Liver (tissue), 9 donors: ENCODE data around the gene DSE. TPM values are rescaled to one million over a fixed set of nuclear protein-coding genes. Genes with fewer than 3 reads are reported as not detected.

Experiments used
- DNase-seq: peaks from one replicate; pipeline ENCODE4 v3.0.0-alpha.2; 2017; ENCODE audit warnings: low spot score
- H3K27ac ChIP-seq, 2 donors: one replicate each; pipeline ENCODE4 v1.7.0; 2013; ENCODE audit warnings: inconsistent platforms in 2 of 2, low read length in 2 of 2, control low read depth in 1 of 2, low read depth in 1 of 2, mild to moderate bottlenecking in 1 of 2
- H3K27me3 ChIP-seq, 4 donors: one replicate each; pipeline versions ENCODE4 v1.6.1 to v1.7.0; 2013; ENCODE audit warnings: low read length in 3 of 4, inconsistent platforms in 1 of 4, mild to moderate bottlenecking in 1 of 4, moderate library complexity in 1 of 4; ENCODE audit not compliant: control insufficient read depth in 4 of 4, insufficient read depth in 4 of 4
- H3K36me3 ChIP-seq, 4 donors: one replicate each; pipeline versions ENCODE4 v1.6.1 to v1.7.0; 2013; ENCODE audit warnings: low read length in 3 of 4, mild to moderate bottlenecking in 3 of 4, low read depth in 1 of 4, moderate library complexity in 1 of 4; ENCODE audit not compliant: control insufficient read depth in 4 of 4, insufficient read depth in 3 of 4
- H3K4me1 ChIP-seq, 4 donors: one replicate each; pipeline versions ENCODE4 v1.6.1 to v1.7.0; 2013; ENCODE audit warnings: low read length in 3 of 4, mild to moderate bottlenecking in 3 of 4, moderate library complexity in 1 of 4; ENCODE audit not compliant: control insufficient read depth in 4 of 4, insufficient read depth in 4 of 4
- H3K4me3 ChIP-seq, 3 donors: one replicate each; pipeline versions ENCODE4 v1.6.1 to v1.7.0; 2013; ENCODE audit warnings: low read length in 3 of 3, control low read depth in 1 of 3, low read depth in 1 of 3, mild to moderate bottlenecking in 1 of 3
- H3K9ac ChIP-seq, 2 donors: one replicate each; pipeline ENCODE4 v1.7.0; 2013; ENCODE audit warnings: low read length in 2 of 2, mild to moderate bottlenecking in 2 of 2, moderate library complexity in 2 of 2, control low read depth in 1 of 2, low read depth in 1 of 2
- H3K9me3 ChIP-seq, 4 donors: one replicate each; pipeline versions ENCODE4 v1.6.1 to v1.7.0; 2013; ENCODE audit warnings: low read length in 3 of 4; ENCODE audit not compliant: control insufficient read depth in 4 of 4
- CTCF ChIP-seq: fragments of 150-350 bp; IDR thresholded peaks from 2 replicates; pipeline ENCODE4 v1.5.1; 2017; ENCODE audit warnings: improper control_type of control experiment, low read depth, low read length; ENCODE audit not compliant: missing input control
- EGR1 ChIP-seq, 2 donors: IDR thresholded peaks; 2 replicates each; pipeline ENCODE4 v1.6.1; 2016 to 2018; ENCODE audit warnings: antibody characterized with exemption in 2 of 2, low read depth in 2 of 2
- FOXA1 ChIP-seq: IDR thresholded peaks from 2 replicates; pipeline ENCODE4 v1.6.1; 2016; ENCODE audit warnings: antibody characterized with exemption
- FOXA2 ChIP-seq: IDR thresholded peaks from 2 replicates; pipeline ENCODE4 v1.6.1; 2016; ENCODE audit warnings: antibody characterized with exemption
- GABPA ChIP-seq, 2 donors: IDR thresholded peaks in 1 of 2; conservative IDR thresholded peaks in 1 of 2; 2 replicates each; pipeline ENCODE4 v1.6.1; 2016; ENCODE audit warnings: antibody characterized with exemption in 2 of 2, mild to moderate bottlenecking in 1 of 2, moderate library complexity in 1 of 2
- HNF4A ChIP-seq, 2 donors: conservative IDR thresholded peaks; 2 replicates each; pipeline ENCODE4 v1.6.1; 2016; ENCODE audit warnings: antibody characterized with exemption in 2 of 2, mild to moderate bottlenecking in 2 of 2
- HNF4G ChIP-seq: IDR thresholded peaks from 2 replicates; pipeline ENCODE4 v1.6.1; 2016; ENCODE audit warnings: antibody characterized with exemption
- JUND ChIP-seq, 2 donors: IDR thresholded peaks; 2 replicates each; pipeline ENCODE4 v1.6.1; 2016; ENCODE audit warnings: antibody characterized with exemption in 2 of 2
- MAX ChIP-seq: IDR thresholded peaks from 2 replicates; pipeline ENCODE4 v1.6.1; 2016; ENCODE audit warnings: antibody characterized with exemption
- NR2F2 ChIP-seq: IDR thresholded peaks from 2 replicates; pipeline ENCODE4 v1.6.1; 2016; ENCODE audit warnings: antibody characterized with exemption
- RAD21 ChIP-seq, 2 donors: IDR thresholded peaks; 2 replicates each; pipeline ENCODE4 v1.6.1; 2016; ENCODE audit warnings: antibody characterized with exemption in 2 of 2, mild to moderate bottlenecking in 2 of 2
- RXRA ChIP-seq, 2 donors: IDR thresholded peaks; 2 replicates each; pipeline ENCODE4 v1.6.1; 2017 to 2018; ENCODE audit warnings: antibody characterized with exemption in 2 of 2, mild to moderate bottlenecking in 1 of 2
- SP1 ChIP-seq: IDR thresholded peaks from 2 replicates; pipeline ENCODE4 v1.6.1; 2018; ENCODE audit warnings: antibody characterized with exemption, mild to moderate bottlenecking
- TAF1 ChIP-seq: conservative IDR thresholded peaks from 2 replicates; pipeline ENCODE4 v1.6.1; 2016; ENCODE audit warnings: antibody characterized with exemption, mild to moderate bottlenecking
- YY1 ChIP-seq: IDR thresholded peaks from 2 replicates; pipeline ENCODE4 v1.6.1; 2016; ENCODE audit warnings: antibody characterized with exemption, mild to moderate bottlenecking
- ZBTB33 ChIP-seq: IDR thresholded peaks from 2 replicates; pipeline ENCODE4 v1.6.1; 2016; ENCODE audit warnings: antibody characterized with exemption
- WGBS: extraction: QIAGEN DNeasy Blood & Tissue Kit; methylation state at CpG from one replicate; pipeline ENCODE4 v1.1.7; 2013; 5-methylcytosine and 5-hydroxymethylcytosine counted together
- polyA plus RNA-seq, 2 donors: library from polyadenylated mRNA; stranded (reverse) in 1 of 2; unstranded in 1 of 2; fragments of 200-250 nt in 1 of 2; fragments of >200 nt in 1 of 2; fragmentation: Nextera tagmentation in 1 of 2; extraction: Ambion mirVana in 1 of 2; gene quantifications; one replicate each; pipeline versions ENCODE4 v1.2.1 to v1.2.3, GENCODE V29; 2013 to 2015
- total RNA-seq, 2 donors: library from RNA; depleted of rRNA; stranded (reverse); fragments of >200 nt; gene quantifications; one replicate each; pipeline ENCODE4 v1.2.3, GENCODE V29; 2014
- TF ChIP-seq, protein P1 (sequence below): IDR thresholded peaks from 2 replicates; pipeline ENCODE4 v1.6.1; 2016; ENCODE audit warnings: antibody characterized with exemption, mild to moderate bottlenecking
- TF ChIP-seq, protein P2 (sequence below): IDR thresholded peaks from 2 replicates; pipeline ENCODE4 v1.6.1; 2016; ENCODE audit warnings: antibody characterized with exemption
- donor health status: healthy.
- donor health status: healthy.
- donor health status: healthy.
- donor health status: healthy.
- donor health status: healthy.

DSE gene
- total and polyA plus RNA-seq, 4 donors: 5.5 to 22.8 (median 9.6) TPM

GRCh38 chr6:116433206-116433712, 62.5 kb downstream of the DSE start:
- DNase-seq: no peak
- Histone ChIP-seq H3K9ac (no peak overlapping the region), H3K27ac (no peak overlapping the region), H3K4me3 (no peak overlapping the region), H3K36me3 (peaks cover 0 to 8% (median 3%) of the 10 kb centered on the region in 4 donors), H3K4me1 (peaks cover 0 to 6% (median 3%) of the 10 kb centered on the region in 4 donors), H3K27me3 (no peaks in the 10 kb centered on the region), H3K9me3 (no peaks in the 10 kb centered on the region)
- TF ChIP-seq RXRA (IDR thresholded peaks at IDR 0.05) (no peak), HNF4A (conservative IDR thresholded peaks at IDR 0.05) (peak in 1 of 2 donors; percentile 15)
- 72% methylated on average over 4 of the region's 4 CpGs for WGBS

GRCh38 chr6:116434056-116434725, 63.4 kb downstream of the DSE start:
- 40% methylated on average over 1 of the region's 1 CpG for WGBS
- no peak overlapping the region for H3K9ac ChIP-seq
- peaks cover 0 to 6% (median 3%) of the 10 kb centered on the region in 4 donors for H3K4me1 ChIP-seq
- H3K4me3 ChIP-seq: no peak overlapping the region
- TF ChIP-seq RXRA (IDR thresholded peaks at IDR 0.05) (no peak), HNF4G (no peak), SP1 (no peak), RAD21 (IDR thresholded peaks at IDR 0.05) (no peak), JUND (IDR thresholded peaks at IDR 0.05) (no peak), FOXA1 (no peak), EGR1 (IDR thresholded peaks at IDR 0.05; ENCODE audit: low read depth in 2 of 2) (no peak), TAF1 (no peak), FOXA2 (no peak), HNF4A (conservative IDR thresholded peaks at IDR 0.05) (no peak), GABPA (IDR thresholded peaks at IDR 0.05 in 1 of 2, conservative IDR thresholded peaks at IDR 0.05 in 1 of 2) (no peak), MAX (no peak), NR2F2 (no peak), ZBTB33 (no peak), CTCF (no peak), YY1 (no peak)
- TF ChIP-seq, protein P1, sequence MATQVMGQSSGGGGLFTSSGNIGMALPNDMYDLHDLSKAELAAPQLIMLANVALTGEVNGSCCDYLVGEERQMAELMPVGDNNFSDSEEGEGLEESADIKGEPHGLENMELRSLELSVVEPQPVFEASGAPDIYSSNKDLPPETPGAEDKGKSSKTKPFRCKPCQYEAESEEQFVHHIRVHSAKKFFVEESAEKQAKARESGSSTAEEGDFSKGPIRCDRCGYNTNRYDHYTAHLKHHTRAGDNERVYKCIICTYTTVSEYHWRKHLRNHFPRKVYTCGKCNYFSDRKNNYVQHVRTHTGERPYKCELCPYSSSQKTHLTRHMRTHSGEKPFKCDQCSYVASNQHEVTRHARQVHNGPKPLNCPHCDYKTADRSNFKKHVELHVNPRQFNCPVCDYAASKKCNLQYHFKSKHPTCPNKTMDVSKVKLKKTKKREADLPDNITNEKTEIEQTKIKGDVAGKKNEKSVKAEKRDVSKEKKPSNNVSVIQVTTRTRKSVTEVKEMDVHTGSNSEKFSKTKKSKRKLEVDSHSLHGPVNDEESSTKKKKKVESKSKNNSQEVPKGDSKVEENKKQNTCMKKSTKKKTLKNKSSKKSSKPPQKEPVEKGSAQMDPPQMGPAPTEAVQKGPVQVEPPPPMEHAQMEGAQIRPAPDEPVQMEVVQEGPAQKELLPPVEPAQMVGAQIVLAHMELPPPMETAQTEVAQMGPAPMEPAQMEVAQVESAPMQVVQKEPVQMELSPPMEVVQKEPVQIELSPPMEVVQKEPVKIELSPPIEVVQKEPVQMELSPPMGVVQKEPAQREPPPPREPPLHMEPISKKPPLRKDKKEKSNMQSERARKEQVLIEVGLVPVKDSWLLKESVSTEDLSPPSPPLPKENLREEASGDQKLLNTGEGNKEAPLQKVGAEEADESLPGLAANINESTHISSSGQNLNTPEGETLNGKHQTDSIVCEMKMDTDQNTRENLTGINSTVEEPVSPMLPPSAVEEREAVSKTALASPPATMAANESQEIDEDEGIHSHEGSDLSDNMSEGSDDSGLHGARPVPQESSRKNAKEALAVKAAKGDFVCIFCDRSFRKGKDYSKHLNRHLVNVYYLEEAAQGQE: no peak
- TF ChIP-seq, protein P2, sequence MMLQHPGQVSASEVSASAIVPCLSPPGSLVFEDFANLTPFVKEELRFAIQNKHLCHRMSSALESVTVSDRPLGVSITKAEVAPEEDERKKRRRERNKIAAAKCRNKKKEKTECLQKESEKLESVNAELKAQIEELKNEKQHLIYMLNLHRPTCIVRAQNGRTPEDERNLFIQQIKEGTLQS: no peak
- H3K27me3 ChIP-seq: no peaks in the 10 kb centered on the region
- no peaks in the 10 kb centered on the region for H3K9me3 ChIP-seq
- DNase-seq: no peak
- no peak overlapping the region for H3K27ac ChIP-seq
- H3K36me3 ChIP-seq: peaks cover 0 to 5% (median 3%) of the 10 kb centered on the region in 4 donors
